Fibroblast of pulmonary artery (primary cell): ENCODE data around the gene TNFSF8.

Experiments used
- DNase-seq: peaks from one replicate; pipeline ENCODE4 v3.0.0-alpha.2; 2010; ENCODE audit warnings: low read depth
- H3K4me3 ChIP-seq: replicated peaks from 2 replicates; pipeline ENCODE4 v1.5.1; 2011; ENCODE audit warnings: low read depth, mild to moderate bottlenecking, control low read depth, low read length, moderate library complexity
- CTCF ChIP-seq: IDR thresholded peaks from 2 replicates; pipeline ENCODE4 v1.5.1; 2011; ENCODE audit warnings: mild to moderate bottlenecking, control low read depth, low read length, inconsistent platforms; ENCODE audit errors: missing control alignments

The TNFSF8 gene

GRCh38 chr9:114867327-114867726 lies 63.1 kb downstream of the TNFSF8 start:
- DNase-seq = no peak
- H3K4me3 ChIP-seq = no peak overlapping the region
- no peak for TF ChIP-seq CTCF

DNA sequence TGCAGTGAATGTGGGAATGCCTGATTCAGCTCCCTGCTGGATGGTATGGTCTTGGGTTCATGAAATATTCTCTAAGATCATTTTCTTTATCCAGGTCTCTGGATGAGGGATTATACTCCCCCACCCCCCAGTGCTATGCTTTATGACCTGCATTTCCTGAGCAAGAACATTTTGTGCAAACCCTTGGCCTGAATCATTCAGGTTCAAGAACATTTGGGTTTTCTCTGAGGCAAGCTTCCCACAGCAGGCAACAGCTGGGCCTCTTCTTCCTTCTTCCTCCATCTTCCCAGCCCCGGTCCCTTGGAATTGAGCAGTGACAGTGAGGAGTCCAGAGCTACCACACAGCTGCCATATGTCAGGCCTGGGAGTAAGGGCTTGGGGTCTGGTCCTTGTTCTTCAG lies 65.9 kb downstream of the TNFSF8 start:
- TF ChIP-seq CTCF = no peak
- no peak overlapping the region for H3K4me3 ChIP-seq
- peak; percentile 69 for DNase-seq

DNA sequence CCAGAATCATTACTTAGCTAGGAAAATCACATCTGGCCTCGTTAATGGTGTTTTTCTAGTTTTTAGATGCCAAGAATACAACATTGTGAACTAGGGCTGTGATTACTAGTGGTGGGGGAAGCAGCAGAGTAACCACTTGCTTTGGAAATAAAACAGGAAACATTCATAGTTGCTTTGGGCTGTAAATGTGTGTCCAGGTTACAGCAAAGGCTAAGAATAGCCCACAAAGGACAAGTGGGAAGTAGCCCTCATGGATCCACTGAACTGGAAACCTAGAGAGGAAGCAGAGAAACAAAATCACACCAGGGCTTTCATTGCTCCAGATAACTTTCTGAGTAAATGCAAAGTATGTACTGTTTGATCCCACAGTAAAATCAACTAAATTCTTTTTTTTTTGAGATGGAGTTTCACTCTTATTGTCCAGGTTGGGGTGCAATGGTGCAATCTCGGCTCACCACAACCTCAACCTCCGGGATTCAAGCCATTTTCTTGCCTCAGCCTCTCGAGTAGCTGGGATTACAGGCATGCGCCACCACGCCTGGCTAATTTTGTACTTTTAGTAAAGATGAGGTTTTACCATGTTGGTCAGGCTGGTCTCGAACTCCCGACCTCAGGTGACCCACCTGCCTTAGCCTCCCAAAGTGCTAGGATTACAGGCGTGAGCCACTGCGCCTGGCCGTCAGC lies 68.3 kb downstream of the TNFSF8 start:
- no peak overlapping the region for H3K4me3 ChIP-seq
- no peak for DNase-seq
- TF ChIP-seq CTCF = no peak

- no peak overlapping the region for H3K4me3 ChIP-seq
- no peak for DNase-seq
- TF ChIP-seq CTCF = no peak
Observed at GRCh38 chr9:114861273-114861672, 69.1 kb downstream of the TNFSF8 start.

DNA sequence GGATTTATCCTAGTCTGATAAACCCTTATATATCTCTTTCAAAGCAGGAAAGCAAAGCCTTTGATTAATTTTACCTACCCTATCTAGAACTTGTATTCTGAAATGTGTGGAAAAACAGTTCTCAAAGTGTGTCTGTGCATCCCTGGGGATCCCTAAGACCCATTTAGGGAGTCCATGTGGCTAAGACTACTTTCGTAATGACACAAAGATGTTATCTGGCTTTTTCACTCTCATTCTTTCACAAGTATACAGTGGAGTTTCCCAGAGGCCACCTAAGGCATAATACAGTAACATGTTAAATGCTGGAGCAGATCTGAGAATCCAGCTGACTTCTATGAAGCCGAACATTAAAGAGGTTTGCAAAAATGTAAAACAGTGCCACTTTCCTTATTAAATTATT lies 70.2 kb downstream of the TNFSF8 start:
- DNase-seq = no peak
- TF ChIP-seq CTCF = no peak
- H3K4me3 ChIP-seq = no peak overlapping the region

DNA sequence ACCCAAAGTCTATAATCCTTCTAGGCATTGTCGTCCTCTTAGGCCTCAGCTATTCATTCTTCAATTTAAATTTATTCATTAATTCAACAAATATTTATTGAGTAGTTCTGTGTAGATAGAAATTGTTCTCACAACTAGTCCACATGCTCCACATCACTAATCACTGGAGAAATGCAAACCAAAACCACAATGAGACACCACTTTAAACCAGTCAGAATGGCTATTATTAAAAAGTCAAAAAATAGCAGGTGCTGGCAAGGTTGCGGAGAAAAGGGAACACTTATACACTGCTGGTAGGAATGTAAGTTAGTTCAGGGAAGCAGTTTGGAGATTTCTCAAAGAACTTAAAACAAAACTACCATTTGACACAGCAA lies 73.5 kb downstream of the TNFSF8 start:
- no peak overlapping the region for H3K4me3 ChIP-seq
- DNase-seq = no peak
- TF ChIP-seq CTCF = no peak
